LNCAP (cell line): ENCODE data around the gene TEAD1.

Experiments
- TF ChIP-seq, protein P1 (sequence below): fragments of 450-650 bp; IDR thresholded peaks from 2 replicates; pipeline ENCODE4 v1.5.1; 2017; ENCODE audit warnings: mild to moderate bottlenecking

TEAD1 gene

GRCh38 chr11:12673924-12674570, at the start of gene TEAD1:
Gene TEAD1 (plus strand): TSS chr11:12674421.
- TF ChIP-seq, protein P1, sequence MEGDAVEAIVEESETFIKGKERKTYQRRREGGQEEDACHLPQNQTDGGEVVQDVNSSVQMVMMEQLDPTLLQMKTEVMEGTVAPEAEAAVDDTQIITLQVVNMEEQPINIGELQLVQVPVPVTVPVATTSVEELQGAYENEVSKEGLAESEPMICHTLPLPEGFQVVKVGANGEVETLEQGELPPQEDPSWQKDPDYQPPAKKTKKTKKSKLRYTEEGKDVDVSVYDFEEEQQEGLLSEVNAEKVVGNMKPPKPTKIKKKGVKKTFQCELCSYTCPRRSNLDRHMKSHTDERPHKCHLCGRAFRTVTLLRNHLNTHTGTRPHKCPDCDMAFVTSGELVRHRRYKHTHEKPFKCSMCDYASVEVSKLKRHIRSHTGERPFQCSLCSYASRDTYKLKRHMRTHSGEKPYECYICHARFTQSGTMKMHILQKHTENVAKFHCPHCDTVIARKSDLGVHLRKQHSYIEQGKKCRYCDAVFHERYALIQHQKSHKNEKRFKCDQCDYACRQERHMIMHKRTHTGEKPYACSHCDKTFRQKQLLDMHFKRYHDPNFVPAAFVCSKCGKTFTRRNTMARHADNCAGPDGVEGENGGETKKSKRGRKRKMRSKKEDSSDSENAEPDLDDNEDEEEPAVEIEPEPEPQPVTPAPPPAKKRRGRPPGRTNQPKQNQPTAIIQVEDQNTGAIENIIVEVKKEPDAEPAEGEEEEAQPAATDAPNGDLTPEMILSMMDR = no peak

- TF ChIP-seq, protein P1 = no peak
These were observed 49.6 kb upstream of the TEAD1 start for GRCh38 chr11:12624595-12624994.

DNA sequence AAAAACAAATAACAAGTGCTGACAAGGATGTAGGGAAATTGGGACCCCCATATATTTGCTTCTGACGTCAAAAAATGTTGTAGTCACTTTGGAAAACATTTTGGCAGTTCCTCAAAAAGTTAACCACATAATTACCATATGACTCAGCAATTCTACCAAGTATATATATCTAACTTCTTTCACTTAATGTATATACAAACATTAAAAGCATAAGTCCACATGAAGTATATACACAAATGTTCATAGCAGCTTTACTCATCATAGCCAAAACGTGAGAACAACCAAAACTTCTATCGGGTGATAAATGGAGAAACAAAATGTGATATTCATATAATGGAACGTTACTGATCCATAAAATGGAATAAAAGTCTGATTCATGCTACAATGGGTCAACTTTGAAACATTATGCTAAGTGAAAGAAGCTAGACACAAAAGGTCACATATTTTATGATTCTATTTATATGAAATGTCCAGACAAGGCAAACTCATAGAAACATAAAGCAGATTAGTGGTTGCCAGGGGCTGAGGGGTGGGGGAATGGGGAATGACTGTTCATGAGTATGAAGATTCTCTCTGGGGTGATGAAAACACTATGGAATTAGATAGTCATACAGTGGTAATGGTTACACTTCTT, 48.7 kb upstream of the TEAD1 start:
- TF ChIP-seq, protein P1 = no peak

- TF ChIP-seq, protein P1 = no peak
These were observed 47.6 kb upstream of the TEAD1 start for GRCh38 chr11:12626616-12627015.

GRCh38 chr11:12628314-12628713, 45.9 kb upstream of the TEAD1 start:
- TF ChIP-seq, protein P1 = no peak

DNA sequence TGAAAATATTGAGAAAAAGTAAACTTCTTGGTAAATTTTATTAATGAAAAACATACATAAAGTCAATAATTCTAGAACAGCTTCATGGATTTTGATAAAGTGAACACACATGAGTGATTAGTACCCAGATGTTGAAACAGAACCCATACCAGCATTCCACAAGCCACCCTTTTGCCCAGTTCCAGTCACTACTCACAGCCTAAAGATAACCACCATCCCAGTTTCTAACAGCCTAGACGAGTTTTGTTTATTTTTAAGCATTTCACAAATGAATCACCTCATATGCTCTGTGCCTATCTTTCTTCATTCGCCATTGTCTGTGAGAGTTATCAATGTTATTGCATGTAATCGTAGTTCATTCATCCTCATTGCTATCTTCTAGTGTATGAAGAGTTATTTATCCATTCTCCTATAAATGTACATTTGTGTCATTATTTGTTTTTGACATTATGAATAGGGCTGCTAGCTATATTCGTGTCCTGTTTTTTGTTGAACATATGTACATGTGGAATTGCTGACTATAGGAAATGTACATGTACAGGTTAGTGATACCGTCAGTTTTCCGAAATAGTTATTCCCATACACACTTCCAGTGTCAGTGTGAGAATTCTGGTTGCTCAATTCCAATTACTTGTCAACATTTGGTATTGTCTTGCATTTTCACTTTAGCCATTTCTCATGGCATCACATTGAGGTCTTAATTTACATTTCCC, 44.5 kb upstream of the TEAD1 start:
- TF ChIP-seq, protein P1 = no peak

- TF ChIP-seq, protein P1 = no peak
These were observed 42.6 kb upstream of the TEAD1 start for GRCh38 chr11:12631651-12632050.
